NCI-H345 treated with DMSO at 0.1 percent for 48 hours (cell line): Measurements from ENCODE around the gene RASSF4.

ENCODE experiments used
- DNase-seq: peaks from one replicate; lab custom pipeline; 2025; ENCODE audit not compliant: unreplicated experiment; lab: John Stamatoyannopoulos, UW

RASSF4 gene, protein sequence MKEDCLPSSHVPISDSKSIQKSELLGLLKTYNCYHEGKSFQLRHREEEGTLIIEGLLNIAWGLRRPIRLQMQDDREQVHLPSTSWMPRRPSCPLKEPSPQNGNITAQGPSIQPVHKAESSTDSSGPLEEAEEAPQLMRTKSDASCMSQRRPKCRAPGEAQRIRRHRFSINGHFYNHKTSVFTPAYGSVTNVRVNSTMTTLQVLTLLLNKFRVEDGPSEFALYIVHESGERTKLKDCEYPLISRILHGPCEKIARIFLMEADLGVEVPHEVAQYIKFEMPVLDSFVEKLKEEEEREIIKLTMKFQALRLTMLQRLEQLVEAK

DNA sequence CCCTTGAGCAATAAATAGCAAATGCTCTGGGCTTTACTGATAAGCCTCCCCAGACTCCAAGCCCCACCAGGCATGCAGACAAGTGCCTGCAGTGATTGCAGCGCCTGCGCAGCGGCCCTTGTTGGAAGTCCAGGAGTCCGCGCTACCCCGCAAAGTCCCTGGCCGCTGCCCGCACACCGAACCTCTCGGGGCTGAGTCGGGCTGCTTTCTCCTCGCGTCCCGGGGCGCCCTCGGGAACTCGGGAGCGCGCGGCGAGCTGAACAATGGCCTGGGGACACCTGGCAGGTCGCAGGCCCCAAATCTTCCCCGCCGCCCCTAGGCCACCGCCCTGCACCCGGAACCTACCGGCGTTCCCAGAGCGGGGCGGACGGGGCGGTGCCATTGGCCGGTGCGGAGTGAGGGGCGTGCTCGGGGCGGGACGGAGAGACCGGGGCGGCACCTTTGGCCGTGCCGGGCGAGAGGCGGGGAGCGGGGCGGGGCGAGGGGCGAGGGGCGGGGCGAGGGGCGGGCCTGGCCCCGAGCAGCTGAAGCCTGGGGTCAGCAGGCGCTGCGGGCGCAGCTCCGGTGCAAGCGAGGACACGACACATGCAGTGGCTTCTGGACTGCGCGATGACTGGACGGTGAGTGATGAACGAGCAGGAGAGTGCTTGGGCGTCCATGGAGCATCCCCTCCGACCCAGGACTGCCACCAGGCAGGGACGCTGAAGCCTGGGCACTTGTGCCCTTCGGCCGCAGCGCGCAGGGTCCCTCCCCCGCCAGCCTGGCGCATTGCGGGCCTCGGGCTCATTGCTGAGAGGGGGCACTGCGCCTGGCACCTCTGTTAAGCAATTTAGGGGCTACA, at the start of gene RASSF4:
Gene RASSF4, plus strand, starts transcription at position 556 of the 841 bp plus-strand sequence. CDS start 10,401 bp downstream, outside the sequence.
- peak; percentile 47 for DNase-seq

DNA sequence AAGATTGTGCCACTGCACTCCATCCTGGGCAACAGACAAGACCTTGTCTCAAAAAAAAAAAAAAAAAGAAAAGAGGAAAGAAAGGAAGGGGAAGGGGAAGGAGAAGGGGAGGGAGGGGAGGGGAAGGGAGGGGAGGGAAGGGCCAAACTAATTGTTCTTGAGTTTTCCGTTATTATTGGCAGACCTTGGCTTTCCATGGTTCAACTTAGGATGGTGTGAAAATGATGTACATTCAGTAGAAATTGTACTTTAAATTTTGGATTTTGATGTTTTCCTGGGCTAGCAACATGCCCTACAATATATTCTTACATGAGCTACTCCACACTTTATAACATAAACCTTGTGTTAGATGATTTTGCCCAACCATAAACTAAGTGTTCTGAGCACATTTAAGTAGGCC, 49.7 kb upstream of the RASSF4 start:
- no peak for DNase-seq

DNA sequence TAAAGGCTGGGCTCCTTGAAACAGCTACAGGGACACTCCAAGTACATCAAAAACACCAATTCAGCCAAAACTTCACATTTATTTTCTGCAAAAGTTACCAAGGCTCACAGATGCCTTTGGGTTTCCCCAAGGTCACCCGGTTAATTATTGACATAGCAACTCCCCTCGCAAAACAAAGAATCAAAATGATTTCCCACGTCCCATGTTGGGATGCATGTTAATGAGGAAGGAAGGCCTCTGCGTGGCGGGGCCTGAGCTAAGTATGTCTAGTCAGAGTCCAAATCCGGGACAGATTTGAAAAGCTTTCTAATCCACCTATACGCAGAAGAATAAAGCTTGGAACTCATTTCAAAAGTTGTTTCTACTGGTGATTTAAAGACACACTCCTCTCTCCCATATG, 49.0 kb upstream of the RASSF4 start:
- no peak for DNase-seq

DNA sequence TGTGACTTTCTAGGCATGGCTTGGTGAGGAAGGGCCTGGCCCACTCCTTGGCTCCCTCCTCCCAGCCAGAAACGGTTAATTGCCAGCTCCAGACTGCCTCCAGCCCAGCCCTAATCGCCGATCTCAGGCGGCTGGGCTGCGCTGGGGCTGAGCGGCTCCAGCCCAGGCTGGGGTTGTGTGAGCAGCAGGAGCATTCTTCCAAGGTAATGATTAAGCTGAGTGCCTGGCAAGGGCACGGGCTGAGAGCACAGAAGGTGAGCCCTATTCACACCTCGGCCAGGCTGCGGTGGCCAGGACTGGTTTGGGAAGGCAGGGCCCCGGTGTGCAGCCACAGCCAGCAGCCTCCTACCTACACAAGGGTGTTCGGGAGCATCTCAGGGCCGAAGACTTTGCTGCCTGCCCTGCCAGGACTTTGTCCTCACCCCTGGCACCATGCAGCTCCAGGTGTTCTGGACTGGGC, 48.5 kb upstream of the RASSF4 start, which contains the start of gene TMEM72:
Gene TMEM72, plus strand, starts transcription at position 257 of the 460 bp plus-strand sequence. Its CDS starts 176 bp downstream, at position 433.
- DNase-seq: no peak

GRCh38 chr10:44911951-44912350, 47.7 kb upstream of the RASSF4 start:
- DNase-seq: no peak

- DNase-seq: no peak
Measured at GRCh38 chr10:44913350-44914081, 46.1 kb upstream of the RASSF4 start.

DNA sequence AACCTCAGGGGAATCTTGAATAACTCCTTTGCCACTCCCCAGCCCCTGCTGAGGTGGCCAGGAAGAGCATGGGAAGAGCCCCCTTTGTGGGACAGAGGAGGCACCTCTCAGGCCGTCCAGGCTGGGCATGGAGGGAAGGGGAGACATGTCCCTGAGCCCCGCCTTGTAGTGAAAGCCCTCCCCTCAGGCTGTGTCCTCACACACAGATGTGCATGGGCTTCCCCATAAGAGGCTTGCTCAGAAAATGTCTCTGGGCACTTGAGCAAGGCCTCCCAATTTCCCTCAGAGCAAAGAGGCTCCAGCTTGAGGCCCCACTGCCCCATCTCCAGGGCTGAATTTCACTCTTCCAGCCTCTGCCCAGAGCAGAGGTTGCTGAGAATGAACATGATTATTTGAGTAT, 44.7 kb upstream of the RASSF4 start:
- DNase-seq: no peak

DNA sequence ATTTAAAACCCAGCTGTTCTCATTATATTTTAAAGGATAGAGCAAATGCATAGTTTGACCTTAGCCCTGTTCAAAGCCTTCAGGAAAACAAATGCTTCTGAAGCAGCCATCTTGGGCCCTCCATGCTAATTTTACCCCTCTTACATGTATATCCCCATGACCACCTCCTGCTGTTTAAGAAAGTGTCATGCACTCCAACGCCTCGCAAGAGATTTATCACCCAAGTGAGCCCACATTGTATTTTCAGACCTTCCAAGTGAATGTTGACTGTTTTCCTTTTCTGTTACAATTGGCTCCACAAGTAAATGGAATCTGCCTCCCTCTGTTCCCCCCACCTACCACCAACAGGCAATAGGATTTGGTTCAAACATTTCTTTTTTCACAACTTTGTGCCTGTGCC, 43.2 kb upstream of the RASSF4 start:
- DNase-seq: no peak

GRCh38 chr10:44917848-44918247, 41.8 kb upstream of the RASSF4 start:
- no peak for DNase-seq

- DNase-seq: no peak
Measured at GRCh38 chr10:44920252-44920651, 39.4 kb upstream of the RASSF4 start.

DNA sequence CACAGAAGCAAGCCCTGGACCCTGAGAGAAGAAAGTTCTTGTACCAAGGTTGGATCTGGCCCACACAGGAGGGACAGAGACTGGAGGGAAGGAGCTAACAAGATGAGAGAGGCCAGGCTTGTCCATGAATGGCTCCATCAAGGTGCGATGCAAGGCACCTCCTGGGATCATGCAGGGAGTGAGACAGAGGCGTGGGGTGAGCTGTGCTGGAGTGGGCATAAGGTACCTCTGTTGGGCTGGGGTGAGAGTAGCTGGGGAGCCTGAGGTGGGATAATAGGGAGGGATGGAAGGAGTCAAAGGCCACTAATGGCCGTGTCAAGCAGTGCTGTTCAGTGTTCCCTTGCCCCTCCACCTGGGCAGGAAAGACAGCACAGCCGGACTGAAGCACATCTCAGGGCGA, 38.5 kb upstream of the RASSF4 start:
- DNase-seq: no peak

DNA sequence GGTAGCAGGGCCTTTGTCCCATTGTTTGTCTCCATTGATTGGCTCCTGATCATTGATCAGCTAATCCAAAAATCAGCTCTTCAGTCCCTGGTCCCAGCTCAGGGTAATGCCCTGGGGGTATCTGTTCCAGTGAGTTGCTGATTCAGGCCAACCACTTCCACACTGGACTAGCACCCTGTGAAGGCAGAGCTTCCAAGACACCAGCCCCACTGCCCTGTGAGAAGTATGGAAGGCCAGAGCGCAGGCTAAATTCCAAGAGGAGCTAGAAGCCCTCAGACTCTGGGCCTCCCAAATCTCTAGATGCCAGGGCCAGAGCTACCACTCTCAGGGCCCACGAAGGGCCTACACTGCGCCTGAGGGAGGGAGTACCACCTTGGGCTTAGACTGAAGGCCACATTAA, 38.1 kb upstream of the RASSF4 start:
- DNase-seq: no peak

GRCh38 chr10:44922021-44922420, 37.6 kb upstream of the RASSF4 start:
- no peak for DNase-seq

DNA sequence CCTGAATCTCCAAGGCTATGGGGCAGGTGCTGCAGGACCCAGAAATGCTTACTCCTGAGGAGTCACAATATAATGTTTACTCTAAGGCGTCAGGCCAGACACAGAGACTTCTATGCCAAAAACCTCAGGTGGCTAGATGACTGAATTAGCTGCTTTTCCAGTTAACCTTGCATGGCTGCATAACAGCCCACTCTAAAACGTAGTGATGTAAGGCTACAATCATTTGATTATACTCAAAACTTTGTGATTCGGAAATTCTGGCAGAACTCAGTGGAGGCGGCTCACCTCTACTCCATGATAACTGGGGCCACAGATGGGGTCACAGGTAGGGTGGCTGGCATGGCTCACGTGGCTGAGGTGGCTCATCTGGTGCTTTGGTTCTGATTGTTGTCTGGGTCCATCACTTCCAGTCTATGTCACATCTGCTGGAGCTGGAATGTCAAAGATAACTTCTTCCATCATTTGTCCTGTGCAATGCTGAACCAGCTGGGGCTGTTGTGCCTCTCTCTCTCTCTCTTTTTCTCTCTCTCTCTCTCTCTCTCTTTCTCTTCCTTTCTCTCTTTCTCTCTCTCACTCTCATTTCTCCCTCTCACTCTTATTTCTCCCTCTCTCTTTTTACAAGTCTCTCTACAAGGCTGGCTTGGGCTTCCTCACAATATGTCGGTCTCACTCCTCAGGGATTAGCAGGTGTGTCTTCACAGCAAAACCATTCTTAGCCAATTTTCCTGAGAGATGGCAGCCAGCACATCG, 36.6 kb upstream of the RASSF4 start:
- no peak for DNase-seq

DNA sequence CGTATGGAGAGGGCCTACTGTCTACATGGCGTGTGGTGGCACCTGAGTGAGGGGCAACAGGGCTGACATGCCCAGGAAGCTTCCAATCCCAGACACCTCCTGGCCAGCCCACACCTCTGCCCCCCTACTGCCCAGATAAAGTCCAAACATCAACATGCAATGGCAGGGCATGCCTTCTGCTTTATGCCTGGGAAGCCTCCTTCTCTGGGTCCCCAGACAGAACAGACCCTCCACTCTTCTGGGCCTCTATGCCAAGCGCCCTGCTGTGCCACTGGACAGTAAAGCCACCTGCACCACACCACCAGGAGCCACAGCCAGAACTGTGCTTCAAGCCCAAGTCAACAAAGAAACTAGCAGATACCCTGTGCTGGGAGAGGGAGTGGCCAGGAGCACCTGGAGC, 36.0 kb upstream of the RASSF4 start:
- DNase-seq: no peak

GRCh38 chr10:44924261-44925040, 35.2 kb upstream of the RASSF4 start:
- DNase-seq: no peak

DNA sequence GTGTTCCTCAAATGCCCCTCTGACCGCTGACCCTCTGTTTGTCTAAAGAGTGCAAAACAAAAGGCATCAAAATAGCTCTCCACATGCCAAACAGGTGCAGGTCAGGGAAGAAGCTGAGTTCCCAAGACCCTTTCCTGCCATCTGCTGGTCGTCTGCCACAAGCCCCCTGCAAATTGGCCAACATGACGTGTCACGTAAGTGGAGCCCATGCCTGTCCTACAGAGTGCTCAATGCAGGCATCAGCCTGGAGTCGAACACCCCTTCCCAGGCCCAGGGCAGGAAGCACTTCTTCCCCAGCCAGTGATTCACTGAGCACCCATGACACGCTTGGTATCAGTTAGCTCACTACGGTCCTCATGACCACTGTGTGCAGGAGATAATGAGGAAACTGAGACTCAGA, 34.4 kb upstream of the RASSF4 start:
- peak; percentile 0 for DNase-seq

DNA sequence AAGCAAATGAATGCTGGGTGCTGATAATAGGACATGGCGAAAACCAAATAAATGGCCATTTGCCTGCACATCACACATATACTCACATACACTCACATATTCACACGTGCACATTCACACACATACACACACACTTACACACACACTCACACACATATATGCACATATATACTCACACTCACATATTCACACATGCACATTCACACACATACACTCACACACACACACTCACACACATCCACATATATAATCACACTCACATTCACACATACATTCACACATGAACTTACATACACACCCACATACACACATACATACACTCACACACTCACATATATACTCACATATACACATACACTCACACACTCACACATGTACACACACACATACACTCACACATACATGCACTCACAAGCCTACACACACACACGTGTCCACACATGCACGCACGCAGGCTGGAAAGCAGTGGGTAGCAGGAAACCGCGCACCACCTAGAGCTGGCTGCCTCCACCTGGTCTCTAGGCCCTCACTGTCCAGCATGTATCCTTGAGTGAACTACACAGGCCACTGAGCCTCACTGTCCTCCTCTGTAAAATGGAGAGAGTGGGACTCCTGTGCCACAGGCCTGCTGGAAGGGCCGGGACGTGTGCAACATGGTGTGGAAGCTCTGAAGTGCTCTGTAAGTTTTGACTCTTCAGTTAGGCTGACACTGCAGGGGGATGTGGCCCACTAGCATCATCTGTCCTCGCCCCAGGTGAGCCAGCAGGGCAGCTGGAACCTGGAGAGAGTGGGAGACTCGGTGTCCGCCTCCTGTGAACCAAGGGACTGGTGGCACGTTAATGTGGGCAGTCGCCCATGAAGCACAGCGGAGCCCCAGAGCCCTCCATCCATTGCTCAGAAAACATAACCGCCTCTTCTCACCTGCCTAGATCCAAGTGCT, 33.5 kb upstream of the RASSF4 start:
- DNase-seq: no peak
